Measurements from ENCODE around the gene GALNT10. TPM values are rescaled to one million over a fixed set of nuclear protein-coding genes. Genes with fewer than 3 reads are reported as not detected.
A peak's percentile ranks its signal among the peaks of the same experiment; 100 is the strongest.

Gene GALNT10
- total RNA-seq, 1 donor from 2014 or later, result 93.8 TPM

DNA sequence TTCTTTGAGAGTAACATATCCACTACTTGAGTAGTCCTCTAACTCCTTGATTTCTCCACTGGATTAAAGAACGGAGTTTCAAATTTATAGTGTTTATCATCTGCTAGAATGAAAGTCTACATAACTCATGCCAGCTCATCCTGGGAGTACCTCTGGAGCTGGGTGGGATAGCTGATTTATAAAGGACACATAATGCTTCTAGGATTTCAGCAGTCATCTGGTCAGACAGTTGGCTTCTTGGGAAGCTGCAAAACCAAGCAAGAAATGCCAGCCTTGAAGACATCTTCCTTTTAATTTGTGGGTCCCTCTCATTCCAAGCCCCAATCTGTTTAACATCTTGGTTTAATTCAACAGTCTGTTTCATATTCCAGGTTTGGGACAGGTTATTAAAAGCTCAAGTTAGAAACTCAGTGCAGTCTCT is 3.2 kb downstream of the GALNT10 start:
- ATAC-seq, result no peak
- no peak for DNase-seq
- Histone ChIP-seq H3K27me3 (no peaks in the 10 kb centered on the region), H3K4me3 (no peak overlapping the region), H3K27ac (no peak overlapping the region), H3K9me3 (no peaks in the 10 kb centered on the region), H3K4me1 (peaks cover 48% of the 10 kb centered on the region), H3K36me3 (no peaks in the 10 kb centered on the region)
- intact Hi-C loops (cut with DNase I), result no loop called here
- TF ChIP-seq, protein P1, sequence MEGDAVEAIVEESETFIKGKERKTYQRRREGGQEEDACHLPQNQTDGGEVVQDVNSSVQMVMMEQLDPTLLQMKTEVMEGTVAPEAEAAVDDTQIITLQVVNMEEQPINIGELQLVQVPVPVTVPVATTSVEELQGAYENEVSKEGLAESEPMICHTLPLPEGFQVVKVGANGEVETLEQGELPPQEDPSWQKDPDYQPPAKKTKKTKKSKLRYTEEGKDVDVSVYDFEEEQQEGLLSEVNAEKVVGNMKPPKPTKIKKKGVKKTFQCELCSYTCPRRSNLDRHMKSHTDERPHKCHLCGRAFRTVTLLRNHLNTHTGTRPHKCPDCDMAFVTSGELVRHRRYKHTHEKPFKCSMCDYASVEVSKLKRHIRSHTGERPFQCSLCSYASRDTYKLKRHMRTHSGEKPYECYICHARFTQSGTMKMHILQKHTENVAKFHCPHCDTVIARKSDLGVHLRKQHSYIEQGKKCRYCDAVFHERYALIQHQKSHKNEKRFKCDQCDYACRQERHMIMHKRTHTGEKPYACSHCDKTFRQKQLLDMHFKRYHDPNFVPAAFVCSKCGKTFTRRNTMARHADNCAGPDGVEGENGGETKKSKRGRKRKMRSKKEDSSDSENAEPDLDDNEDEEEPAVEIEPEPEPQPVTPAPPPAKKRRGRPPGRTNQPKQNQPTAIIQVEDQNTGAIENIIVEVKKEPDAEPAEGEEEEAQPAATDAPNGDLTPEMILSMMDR (IDR thresholded peaks at IDR 0.05), result no peak

DNA sequence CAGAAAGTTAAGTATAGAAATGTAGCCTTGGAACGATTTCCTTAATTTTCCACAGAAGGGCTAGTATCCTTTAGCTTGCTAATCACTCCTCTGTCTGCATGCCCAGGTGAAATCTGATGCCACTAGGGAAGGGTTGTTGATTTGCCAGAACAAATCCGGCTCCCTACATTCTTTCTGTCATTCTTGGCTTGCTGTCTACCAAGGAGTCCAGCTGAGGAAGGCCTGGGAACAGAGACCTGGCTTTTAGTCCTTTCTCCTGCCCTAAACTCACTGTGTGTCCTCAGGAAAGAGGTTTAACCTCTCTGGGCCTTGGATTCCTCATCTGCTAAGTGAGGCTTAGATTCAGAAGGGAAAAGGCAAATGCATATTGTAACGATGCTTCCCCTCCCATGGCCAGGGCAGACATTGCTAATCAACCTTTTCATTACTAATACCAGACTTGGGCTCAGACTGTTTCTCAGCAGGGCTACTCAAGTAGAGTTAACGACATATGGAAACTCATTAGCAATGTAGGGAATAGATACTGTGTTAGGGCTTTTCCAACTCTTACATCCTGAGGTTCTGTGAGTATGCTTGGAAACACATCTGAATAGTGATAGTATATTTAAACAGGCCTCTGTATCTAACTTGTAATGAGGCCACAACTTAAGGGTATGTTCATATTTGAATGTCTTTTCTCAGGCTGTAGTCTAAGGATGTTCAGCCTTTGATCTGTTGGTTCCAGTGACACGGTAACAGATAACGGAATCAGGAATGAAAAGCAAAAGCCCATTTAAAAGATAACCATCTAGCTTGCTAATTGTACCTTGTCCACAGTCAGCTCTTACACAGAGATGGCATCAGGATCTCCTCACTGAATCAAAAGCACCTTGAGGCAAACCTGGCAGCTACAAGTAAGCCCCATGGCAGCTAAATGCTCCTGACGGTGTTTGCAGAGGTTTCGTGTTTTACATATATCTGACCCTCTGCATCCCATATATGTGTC is 4.1 kb downstream of the GALNT10 start:
- no peak for ATAC-seq
- no peaks in the 10 kb centered on the region for H3K27me3 ChIP-seq
- H3K4me3 ChIP-seq, result no peak overlapping the region
- H3K36me3 ChIP-seq, result no peaks in the 10 kb centered on the region
- H3K27ac ChIP-seq, result no peak overlapping the region
- peaks cover 44% of the 10 kb centered on the region for H3K4me1 ChIP-seq
- no peaks in the 10 kb centered on the region for H3K9me3 ChIP-seq
- intact Hi-C loops (cut with DNase I), result no loop called here
- DNase-seq, result no peak
- TF ChIP-seq, protein P1 (IDR thresholded peaks at IDR 0.05), result no peak

DNA sequence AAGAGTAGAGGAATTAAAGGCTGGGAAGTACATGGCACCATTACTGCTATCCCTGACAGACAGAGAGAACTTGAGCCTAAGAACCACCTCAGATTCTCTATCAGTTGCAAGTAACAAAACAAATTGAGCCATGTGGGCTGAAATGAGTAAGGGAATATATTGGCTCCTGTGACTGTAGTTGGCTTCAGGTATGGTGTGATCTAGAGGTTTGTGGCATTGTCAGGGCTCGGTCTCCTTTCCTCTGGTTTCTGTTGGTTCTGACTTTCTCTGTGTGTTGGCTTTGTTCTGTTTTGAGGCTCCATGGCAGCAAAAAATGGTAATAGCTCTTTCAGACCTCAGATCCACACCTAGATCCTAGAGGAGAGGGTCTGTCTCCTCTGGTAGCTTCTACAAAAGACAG is 5.7 kb downstream of the GALNT10 start:
- intact Hi-C loops (cut with DNase I), result no loop called here
- TF ChIP-seq, protein P1 (IDR thresholded peaks at IDR 0.05), result no peak
- H3K27ac ChIP-seq, result no peak overlapping the region
- no peaks in the 10 kb centered on the region for H3K9me3 ChIP-seq
- no peaks in the 10 kb centered on the region for H3K27me3 ChIP-seq
- no peaks in the 10 kb centered on the region for H3K36me3 ChIP-seq
- H3K4me3 ChIP-seq, result no peak overlapping the region
- H3K4me1 ChIP-seq, result peaks cover 42% of the 10 kb centered on the region
- ATAC-seq, result no peak
- no peak for DNase-seq

DNA sequence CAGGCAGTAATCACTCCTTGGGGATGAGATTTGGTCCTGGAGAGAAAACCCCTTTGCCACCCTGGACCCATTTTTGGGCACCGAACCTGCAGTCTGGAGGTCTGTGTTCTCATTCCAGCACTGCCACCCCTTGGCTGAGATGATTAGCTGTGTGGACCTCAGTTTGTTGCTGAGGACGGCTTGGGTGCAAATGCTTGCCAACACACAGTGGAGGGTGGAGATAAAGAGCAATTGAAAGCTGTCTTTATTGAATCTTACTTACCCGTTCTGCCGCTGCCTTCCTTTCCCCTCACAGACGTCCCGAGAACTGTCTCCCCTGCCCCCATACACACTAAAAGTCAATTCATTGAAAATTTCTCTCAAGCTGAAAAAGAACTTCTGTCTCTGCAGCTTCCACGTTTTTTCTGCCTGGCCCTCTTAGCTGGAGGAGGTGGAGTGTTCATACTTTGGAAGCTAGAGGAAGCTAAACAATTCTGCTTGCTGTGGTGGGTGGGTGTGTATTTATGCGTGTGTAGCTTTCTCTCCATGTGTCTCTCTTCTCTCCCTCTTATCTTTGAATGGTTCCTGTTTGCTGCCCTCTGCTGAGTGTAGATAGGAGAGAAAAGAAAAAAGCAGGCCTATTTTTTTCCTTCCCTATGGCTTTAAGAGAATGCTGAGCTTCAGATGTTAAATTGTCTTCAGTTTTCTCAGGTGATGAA is 6.6 kb downstream of the GALNT10 start:
- Histone ChIP-seq H3K27me3 (no peaks in the 10 kb centered on the region), H3K9me3 (no peaks in the 10 kb centered on the region), H3K36me3 (no peaks in the 10 kb centered on the region), H3K4me3 (no peak overlapping the region), H3K4me1 (peaks cover 34% of the 10 kb centered on the region), H3K27ac (peak overlapping the region; percentile 65)
- no peak for DNase-seq
- TF ChIP-seq, protein P1 (IDR thresholded peaks at IDR 0.05), result peak; percentile 31
- ATAC-seq, result peak; percentile 37
- intact Hi-C loops (cut with DNase I), result no loop called here

DNA sequence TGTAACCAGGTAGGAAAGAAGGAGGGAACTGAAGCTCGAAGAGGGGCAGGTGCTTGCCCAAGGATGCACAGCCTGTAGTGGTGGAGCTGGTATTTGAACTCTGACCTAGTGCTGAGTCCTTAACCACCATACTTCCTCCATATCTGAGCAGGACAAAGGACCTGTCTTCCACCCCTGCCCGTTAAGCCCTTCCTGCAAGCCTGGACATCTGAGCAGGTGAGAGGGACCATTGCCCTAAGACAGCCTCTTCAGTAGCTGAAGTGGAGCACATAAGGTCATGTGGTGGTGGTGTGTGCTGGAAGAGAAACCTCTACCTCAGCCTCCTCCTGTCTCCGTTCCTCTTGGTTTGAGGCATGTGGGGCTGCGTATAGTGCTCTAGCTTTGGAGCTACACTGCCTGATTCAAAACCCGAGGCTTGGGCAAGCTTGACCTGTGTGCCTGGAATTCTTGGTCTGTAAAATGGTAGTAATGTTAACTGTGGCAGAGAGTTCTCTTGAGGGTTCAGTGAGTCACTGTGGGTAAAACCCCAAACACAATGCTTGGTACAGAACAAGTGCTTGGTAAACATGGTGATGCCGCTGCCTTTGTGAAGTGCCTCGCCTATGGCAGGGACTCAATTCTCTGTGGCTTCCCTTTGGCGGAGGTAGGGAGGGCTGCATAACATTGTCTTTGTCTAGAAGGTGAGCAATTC is 7.4 kb downstream of the GALNT10 start:
- H3K27me3 ChIP-seq, result no peaks in the 10 kb centered on the region
- TF ChIP-seq, protein P1 (IDR thresholded peaks at IDR 0.05), result no peak
- DNase-seq (peak; percentile 72), ATAC-seq (peak; percentile 91)
- peak overlapping the region; percentile 65 for H3K27ac ChIP-seq
- no peak overlapping the region for H3K4me3 ChIP-seq
- intact Hi-C loops (cut with DNase I), result no loop called here
- peaks cover 25% of the 10 kb centered on the region for H3K4me1 ChIP-seq
- H3K9me3 ChIP-seq, result no peaks in the 10 kb centered on the region
- H3K36me3 ChIP-seq, result no peaks in the 10 kb centered on the region

Data from upper lobe of right lung (tissue), 1 donor.